HG03442 (cell line): ENCODE data around the gene PCDHGA1.
A peak's percentile ranks its signal among the peaks of the same experiment; 100 is the strongest.

Experiments used
- ATAC-seq: cut with Tn5 transposase; IDR thresholded peaks from one replicate; pipeline ENCODE4 v1.9.1; 2021; ENCODE audit warnings: mild to moderate bottlenecking, moderate library complexity; ENCODE audit not compliant: unreplicated experiment

Gene PCDHGA1

DNA sequence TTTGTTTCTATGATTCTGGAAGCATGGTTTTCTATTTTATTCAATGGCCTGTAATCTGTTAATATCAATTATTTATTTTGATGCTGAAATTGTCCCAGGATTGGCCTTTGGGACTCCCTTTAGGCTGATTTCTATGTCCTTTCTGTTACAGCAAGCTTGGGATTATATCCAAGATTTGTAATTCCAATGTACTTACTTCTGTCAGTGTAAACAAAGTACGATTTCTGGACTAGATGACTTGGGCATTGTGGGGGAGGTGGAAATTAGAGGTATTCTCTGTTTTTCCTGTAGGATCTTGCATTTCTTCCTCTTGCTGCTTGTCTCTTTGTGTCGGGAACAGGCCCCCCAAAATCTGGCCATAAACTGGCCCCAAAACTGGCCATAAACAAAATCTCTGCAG lies 103.7 kb downstream of the PCDHGA1 start:
- no peak for ATAC-seq

DNA sequence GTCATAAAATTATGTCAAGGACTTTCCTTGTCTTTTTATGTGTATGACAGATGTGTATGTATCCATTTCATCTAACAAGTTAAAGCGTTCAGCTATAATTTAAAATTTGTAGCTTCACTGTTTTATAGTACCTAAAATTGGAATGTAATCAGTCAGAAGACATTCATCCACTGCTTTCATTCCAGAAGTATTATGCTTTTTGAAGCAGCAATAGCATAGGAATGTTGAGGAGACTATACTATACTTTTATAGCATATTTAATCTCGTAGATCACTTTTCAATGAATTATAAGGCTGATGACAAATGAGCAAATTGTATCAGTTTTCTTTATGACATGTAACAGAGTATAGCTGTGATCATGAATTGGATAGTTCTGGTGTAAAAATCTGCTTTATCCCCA lies 106.9 kb downstream of the PCDHGA1 start:
- ATAC-seq: no peak

DNA sequence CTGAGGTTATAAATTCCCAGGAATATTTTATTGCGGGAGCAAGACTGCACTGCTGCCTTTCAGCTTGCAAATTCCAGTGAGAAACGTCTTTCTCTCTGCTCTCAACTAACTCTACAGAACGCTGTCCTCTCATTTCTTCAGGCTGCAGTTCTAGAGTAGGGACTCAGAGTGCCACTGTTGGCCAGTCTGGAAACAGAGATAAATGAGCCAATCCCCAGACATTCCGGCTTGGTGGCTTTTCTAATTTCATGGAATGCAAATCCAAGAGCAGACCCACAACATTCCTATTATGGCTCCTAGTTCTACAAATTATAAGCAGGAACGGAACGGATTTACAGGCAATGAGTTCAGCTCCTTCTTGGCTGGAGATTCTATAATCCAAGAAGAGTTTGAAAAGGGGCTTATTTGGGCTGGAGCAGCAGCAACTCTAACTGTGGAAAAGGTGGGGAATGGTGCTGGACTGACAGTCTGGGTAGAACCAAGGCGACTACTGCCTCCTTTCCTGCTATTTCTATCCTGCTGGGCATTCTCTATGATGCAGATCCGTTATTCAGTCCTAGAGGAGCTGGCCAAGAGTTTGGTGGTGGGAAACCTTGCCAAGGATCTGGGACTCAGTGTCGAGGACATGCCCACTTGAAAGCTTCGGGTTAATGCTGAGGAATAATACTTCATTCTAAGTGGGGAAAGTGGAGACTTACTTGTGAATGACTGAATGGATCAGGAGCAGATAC lies 109.3 kb downstream of the PCDHGA1 start:
- ATAC-seq: no peak

DNA sequence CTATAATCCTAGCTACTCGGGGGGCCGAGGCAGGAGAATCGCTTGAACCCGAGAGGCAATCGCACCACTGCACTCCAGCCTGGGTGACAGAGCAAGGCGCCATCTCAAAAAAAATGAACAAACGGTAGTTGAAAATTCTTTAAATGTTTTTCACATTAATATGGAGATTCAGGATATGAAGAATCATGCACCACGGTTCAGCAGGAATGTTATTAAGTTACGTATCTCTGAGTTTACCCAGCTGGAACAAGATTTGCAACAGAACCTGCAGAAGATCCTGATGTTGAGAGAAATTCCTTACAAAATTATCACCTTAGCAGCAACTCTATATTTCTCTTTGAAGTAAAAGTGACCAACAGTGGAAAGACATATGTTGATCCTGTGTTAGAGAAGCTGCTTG lies 110.0 kb downstream of the PCDHGA1 start:
- ATAC-seq: no peak

GRCh38 chr5:141441571-141442170 lies 111.4 kb downstream of the PCDHGA1 start:
- ATAC-seq: no peak

DNA sequence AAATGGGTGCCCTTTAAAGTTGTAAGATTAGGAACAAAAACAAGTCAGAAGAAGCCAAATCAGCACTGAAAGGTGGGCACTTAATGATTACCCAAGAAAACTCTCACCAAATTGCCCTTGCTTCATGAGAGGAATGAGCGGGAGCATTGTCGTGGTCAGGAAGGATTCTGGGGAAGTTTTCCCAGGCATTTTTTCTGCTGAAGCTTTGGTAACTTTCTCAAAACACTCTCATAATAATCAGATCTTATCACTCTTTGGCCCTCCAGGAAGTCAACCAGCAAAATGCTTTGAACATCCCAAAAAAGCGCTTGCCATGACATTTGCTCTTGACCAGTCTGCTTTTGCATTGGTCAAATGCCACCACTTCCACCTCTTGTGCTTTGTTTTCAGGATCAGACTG lies 135.0 kb downstream of the PCDHGA1 start:
- no peak for ATAC-seq

DNA sequence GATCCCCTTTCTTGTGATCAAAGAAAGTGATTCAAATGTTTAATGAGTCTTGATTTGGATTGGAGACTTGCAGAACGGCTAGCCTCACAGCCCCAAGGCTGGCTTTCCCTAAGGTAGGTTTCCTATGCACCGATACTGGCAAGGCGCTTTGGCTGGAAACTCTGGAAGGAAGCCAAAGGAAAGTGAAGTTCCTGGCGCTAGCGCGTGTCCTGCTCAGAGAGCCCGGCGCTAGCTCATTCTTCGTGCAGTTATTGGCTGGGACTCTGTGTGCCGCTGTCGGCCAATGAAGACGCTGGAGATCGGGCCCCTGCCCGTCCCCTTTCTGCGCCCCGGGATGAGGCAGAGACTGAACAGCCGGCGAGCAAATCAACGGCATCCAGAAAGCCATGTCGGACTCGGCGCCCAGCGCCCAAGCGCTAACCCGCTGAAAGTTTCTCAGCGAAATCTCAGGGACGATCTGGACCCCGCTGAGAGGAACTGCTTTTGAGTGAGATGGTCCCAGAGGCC lies 145.4 kb downstream of the PCDHGA1 start, which contains the start of gene PCDHGC3:
TSS of gene PCDHGC3 (plus strand) at position 342 of the 507 bp plus-strand sequence. CDS start at position 493, 151 bp downstream.
- ATAC-seq: peak; percentile 97

DNA sequence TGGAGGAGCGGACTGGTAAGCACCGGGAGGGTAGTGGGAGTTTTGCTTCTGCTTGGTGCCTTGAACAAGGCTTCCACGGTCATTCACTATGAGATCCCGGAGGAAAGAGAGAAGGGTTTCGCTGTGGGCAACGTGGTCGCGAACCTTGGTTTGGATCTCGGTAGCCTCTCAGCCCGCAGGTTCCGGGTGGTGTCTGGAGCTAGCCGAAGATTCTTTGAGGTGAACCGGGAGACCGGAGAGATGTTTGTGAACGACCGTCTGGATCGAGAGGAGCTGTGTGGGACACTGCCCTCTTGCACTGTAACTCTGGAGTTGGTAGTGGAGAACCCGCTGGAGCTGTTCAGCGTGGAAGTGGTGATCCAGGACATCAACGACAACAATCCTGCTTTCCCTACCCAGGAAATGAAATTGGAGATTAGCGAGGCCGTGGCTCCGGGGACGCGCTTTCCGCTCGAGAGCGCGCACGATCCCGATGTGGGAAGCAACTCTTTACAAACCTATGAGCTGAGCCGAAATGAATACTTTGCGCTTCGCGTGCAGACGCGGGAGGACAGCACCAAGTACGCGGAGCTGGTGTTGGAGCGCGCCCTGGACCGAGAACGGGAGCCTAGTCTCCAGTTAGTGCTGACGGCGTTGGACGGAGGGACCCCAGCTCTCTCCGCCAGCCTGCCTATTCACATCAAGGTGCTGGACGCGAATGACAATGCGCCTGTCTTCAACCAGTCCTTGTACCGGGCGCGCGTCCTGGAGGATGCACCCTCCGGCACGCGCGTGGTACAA lies 146.0 kb downstream of the PCDHGA1 start:
- ATAC-seq: peak; percentile 19

DNA sequence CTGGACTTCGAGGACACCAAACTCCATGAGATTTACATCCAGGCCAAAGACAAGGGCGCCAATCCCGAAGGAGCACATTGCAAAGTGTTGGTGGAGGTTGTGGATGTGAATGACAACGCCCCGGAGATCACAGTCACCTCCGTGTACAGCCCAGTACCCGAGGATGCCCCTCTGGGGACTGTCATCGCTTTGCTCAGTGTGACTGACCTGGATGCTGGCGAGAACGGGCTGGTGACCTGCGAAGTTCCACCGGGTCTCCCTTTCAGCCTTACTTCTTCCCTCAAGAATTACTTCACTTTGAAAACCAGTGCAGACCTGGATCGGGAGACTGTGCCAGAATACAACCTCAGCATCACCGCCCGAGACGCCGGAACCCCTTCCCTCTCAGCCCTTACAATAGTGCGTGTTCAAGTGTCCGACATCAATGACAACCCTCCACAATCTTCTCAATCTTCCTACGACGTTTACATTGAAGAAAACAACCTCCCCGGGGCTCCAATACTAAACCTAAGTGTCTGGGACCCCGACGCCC lies 146.8 kb downstream of the PCDHGA1 start:
- no peak for ATAC-seq

GRCh38 chr5:141477815-141478214 lies 147.5 kb downstream of the PCDHGA1 start:
- ATAC-seq: no peak

GRCh38 chr5:141478321-141478945 lies 148.1 kb downstream of the PCDHGA1 start:
- ATAC-seq: no peak

- no peak for ATAC-seq
Observed at GRCh38 chr5:141479776-141480175, 149.5 kb downstream of the PCDHGA1 start.

DNA sequence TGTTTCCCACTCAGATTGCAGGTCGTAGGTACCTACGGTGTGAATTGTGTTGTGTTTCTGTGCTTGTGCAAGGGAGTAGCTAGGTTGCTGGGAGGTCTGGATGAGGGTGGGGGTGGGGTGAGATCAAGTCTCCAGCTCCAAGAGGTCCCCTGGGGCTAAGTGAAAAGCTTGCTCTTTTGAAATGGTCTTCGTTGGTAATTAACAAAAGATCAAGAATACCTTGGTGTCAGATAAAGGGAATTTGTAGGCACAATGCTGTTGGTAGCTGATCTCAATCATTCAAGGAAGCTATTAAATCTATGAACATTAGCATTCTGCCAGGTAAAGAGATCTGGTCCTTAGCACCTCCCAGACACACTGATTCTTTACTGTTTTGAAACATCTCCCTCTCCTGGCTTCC lies 153.6 kb downstream of the PCDHGA1 start:
- no peak for ATAC-seq

DNA sequence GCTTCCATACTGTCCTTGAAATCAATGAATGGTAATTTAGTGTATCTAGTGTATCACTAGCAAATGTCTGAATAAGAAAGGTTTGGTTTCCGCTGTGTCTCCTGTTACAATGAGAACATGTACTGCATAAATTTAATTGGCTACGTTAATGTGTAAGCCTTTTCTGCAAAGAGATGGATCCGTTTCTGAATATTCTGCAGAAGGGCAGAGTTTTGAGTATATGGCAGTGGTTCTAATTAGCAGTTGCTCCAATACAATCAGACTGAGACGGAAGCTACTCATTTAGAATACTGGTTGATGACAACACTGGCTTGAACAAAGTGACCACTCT lies 154.0 kb downstream of the PCDHGA1 start:
- no peak for ATAC-seq

DNA sequence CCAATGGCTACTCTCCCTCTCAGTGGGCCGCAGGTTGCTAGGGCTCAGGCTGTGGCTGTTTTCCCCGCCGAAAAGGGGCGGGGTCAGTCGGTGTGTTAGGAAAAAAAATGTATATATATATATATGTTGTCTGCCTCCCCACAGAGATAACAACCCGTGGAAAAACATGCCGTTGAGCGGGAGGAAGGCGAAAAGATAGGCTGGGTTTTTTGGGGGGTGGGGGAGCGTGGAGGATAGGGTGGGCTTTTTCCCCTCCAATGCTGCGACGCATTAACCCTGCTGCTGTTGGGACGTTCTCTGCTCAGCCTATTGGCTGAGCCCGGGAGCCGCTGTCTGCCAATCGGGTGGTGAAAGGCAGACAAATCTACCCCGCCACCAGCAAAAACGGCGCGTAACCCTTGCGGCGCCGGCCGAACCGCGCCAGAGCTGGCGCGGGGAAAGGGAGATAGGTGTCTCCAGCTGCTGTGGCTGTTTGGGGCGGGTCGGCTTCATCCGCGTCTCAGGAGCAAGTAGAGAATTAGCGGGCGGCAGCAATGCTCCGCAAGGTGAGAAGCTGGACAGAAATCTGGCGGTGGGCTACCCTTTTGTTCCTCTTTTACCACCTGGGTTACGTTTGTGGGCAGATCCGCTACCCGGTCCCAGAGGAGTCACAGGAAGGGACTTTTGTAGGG lies 154.5 kb downstream of the PCDHGA1 start, which contains the start of gene PCDHGC4:
TSS of gene PCDHGC4 (plus strand) at position 390 of the 671 bp plus-strand sequence. CDS start at position 534, 144 bp downstream.
- ATAC-seq: no peak

DNA sequence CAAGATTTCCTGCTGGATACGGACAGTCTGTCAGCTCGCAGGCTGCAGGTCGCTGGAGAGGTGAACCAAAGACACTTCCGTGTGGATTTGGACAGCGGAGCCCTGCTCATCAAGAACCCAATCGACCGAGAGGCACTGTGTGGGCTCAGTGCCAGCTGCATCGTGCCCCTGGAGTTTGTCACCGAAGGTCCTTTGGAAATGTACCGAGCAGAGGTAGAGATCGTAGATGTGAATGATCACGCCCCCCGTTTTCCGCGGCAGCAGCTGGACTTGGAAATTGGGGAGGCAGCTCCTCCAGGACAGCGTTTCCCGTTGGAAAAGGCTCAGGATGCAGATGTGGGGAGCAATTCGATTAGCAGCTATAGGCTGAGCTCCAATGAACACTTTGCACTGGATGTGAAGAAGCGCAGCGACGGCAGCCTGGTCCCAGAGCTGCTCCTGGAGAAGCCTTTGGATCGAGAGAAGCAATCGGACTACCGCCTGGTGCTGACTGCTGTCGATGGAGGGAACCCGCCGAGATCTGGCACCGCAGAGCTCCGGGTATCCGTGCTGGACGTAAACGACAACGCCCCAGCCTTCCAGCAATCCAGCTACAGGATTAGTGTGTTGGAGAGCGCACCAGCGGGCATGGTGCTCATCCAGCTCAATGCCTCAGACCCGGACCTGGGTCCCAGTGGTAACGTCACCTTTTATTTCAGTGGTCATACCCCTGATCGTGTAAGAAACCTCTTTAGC lies 155.2 kb downstream of the PCDHGA1 start:
- no peak for ATAC-seq

DNA sequence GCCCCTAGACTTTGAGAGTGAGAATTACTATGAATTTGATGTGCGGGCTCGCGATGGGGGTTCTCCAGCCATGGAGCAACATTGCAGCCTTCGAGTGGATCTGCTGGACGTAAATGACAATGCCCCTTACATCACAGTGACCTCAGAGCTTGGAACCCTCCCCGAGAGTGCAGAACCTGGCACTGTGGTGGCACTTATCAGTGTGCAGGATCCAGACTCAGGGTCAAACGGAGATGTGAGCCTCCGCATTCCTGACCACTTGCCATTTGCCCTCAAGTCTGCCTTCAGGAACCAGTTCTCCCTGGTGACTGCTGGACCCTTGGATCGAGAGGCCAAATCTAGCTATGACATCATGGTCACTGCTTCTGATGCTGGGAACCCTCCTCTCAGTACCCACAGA lies 155.8 kb downstream of the PCDHGA1 start:
- ATAC-seq: no peak

- ATAC-seq: no peak
Observed at GRCh38 chr5:141487131-141487530, 156.8 kb downstream of the PCDHGA1 start.
